Epithelial cell of prostate (primary cell): Measurements from ENCODE around the gene ARSG.

Source experiments
- DNase-seq: peaks from one replicate; pipeline ENCODE4 v3.0.0-alpha.2; 2011; ENCODE audit warnings: low read depth, low spot score
- H3K27ac ChIP-seq: fragments of 450-650 bp; 2 replicates; pipeline ENCODE4 v1.5.1; 2017; ENCODE audit warnings: mild to moderate bottlenecking

Gene ARSG

GRCh38 chr17:68418876-68419275 lies 127.6 kb downstream of the ARSG start:
- no peak for DNase-seq
- no peak overlapping the region for H3K27ac ChIP-seq

GRCh38 chr17:68420065-68420464 lies 128.8 kb downstream of the ARSG start:
- no peak overlapping the region for H3K27ac ChIP-seq
- no peak for DNase-seq

- no peak overlapping the region for H3K27ac ChIP-seq
- DNase-seq: no peak
These were observed 130.2 kb downstream of the ARSG start for GRCh38 chr17:68421486-68421885.

GRCh38 chr17:68422821-68423220 lies 131.5 kb downstream of the ARSG start:
- no peak overlapping the region for H3K27ac ChIP-seq
- no peak for DNase-seq

- no peak for DNase-seq
- H3K27ac ChIP-seq: no peak overlapping the region
These were observed 132.0 kb downstream of the ARSG start for GRCh38 chr17:68423251-68423650.

GRCh38 chr17:68424203-68424602 lies 132.9 kb downstream of the ARSG start:
- no peak for DNase-seq
- no peak overlapping the region for H3K27ac ChIP-seq

- DNase-seq: no peak
- no peak overlapping the region for H3K27ac ChIP-seq
These were observed 133.6 kb downstream of the ARSG start for GRCh38 chr17:68424861-68425260.

GRCh38 chr17:68425979-68426378 lies 134.7 kb downstream of the ARSG start:
- no peak for DNase-seq
- no peak overlapping the region for H3K27ac ChIP-seq

GRCh38 chr17:68427575-68427974 lies 136.3 kb downstream of the ARSG start:
- no peak for DNase-seq
- no peak overlapping the region for H3K27ac ChIP-seq

GRCh38 chr17:68428498-68429172 lies 137.3 kb downstream of the ARSG start:
- H3K27ac ChIP-seq: no peak overlapping the region
- no peak for DNase-seq

- DNase-seq: no peak
- no peak overlapping the region for H3K27ac ChIP-seq
These were observed 138.6 kb downstream of the ARSG start for GRCh38 chr17:68429881-68430280.

- H3K27ac ChIP-seq: no peak overlapping the region
- no peak for DNase-seq
These were observed 139.8 kb downstream of the ARSG start for GRCh38 chr17:68431045-68431608.

- DNase-seq: no peak
- no peak overlapping the region for H3K27ac ChIP-seq
These were observed 140.4 kb downstream of the ARSG start for GRCh38 chr17:68431661-68432071.

GRCh38 chr17:68432086-68432864 lies 141.0 kb downstream of the ARSG start:
- no peak for DNase-seq
- H3K27ac ChIP-seq: no peak overlapping the region

GRCh38 chr17:68433211-68433610 lies 141.9 kb downstream of the ARSG start:
- no peak overlapping the region for H3K27ac ChIP-seq
- DNase-seq: no peak

- DNase-seq: no peak
- no peak overlapping the region for H3K27ac ChIP-seq
These were observed 142.7 kb downstream of the ARSG start for GRCh38 chr17:68433911-68434508.

- H3K27ac ChIP-seq: no peak overlapping the region
- no peak for DNase-seq
These were observed 144.1 kb downstream of the ARSG start for GRCh38 chr17:68435361-68435760.

GRCh38 chr17:68435876-68436842 lies 144.9 kb downstream of the ARSG start:
- DNase-seq: no peak
- H3K27ac ChIP-seq: no peak overlapping the region

GRCh38 chr17:68437979-68438822 lies 146.9 kb downstream of the ARSG start:
- DNase-seq: no peak
- H3K27ac ChIP-seq: no peak overlapping the region
